ENCODE measurements around the gene CYB561D2.

Gene CYB561D2

GRCh38 chr3:50393061-50393460 is 42.4 kb downstream of the CYB561D2 start:
- no peak for DNase-seq

GRCh38 chr3:50395070-50395860 is 44.6 kb downstream of the CYB561D2 start:
- no peak for DNase-seq

- DNase-seq, result no peak
These were observed 45.8 kb downstream of the CYB561D2 start for GRCh38 chr3:50396502-50396901.

- no peak for DNase-seq
These were observed 51.4 kb downstream of the CYB561D2 start for GRCh38 chr3:50401978-50402595.
